ENCODE measurements around the gene SPDYE5. TPM values are rescaled to one million over a fixed set of nuclear protein-coding genes. Genes with fewer than 3 reads are reported as not detected.

SPDYE5 gene
- total RNA-seq, 1 experiment from 2014 or later: not detected

GRCh38 chr7:75536491-75536890 is 44.4 kb downstream of the SPDYE5 start:
- Histone ChIP-seq H3K4me1 (ENCODE audit: insufficient read depth, low read length) (peaks cover 3% of the 10 kb centered on the region; the same call in 1 of the 2 replicates), H2BK20ac (ENCODE audit: low read depth, low read length, poor library complexity, severe bottlenecking) (no peak overlapping the region), H2BK12ac (ENCODE audit: insufficient read length, low read depth, low read length) (no peak overlapping the region), H2BK15ac (ENCODE audit: low read depth, low read length) (no peak overlapping the region), H3K14ac (ENCODE audit: insufficient read depth, low read length) (no peak overlapping the region), H2AK5ac (ENCODE audit: insufficient read length, low read length) (no peak overlapping the region), H3K56ac (ENCODE audit: insufficient read length, low read depth, low read length) (no peak overlapping the region), H3K79me2 (ENCODE audit: insufficient read depth, low read length) (no peaks in the 10 kb centered on the region), H3K18ac (ENCODE audit: insufficient read length, low read depth, low read length) (no peak overlapping the region), H3K79me1 (ENCODE audit: insufficient read depth, low read depth, low read length, poor library complexity, severe bottlenecking) (no peaks in the 10 kb centered on the region), H3K4ac (ENCODE audit: low read depth, low read length) (no peak overlapping the region), H4K8ac (replicated peaks; ENCODE audit: insufficient read length, low read depth, low read length) (no peak overlapping the region), H3T11ph (ENCODE audit: low read length) (no peak overlapping the region), H4K5ac (ENCODE audit: insufficient read length, low read depth, low read length) (no peak overlapping the region), H3K27me3 (ENCODE audit: insufficient read depth, low read length) (no peaks in the 10 kb centered on the region), H3K27ac (ENCODE audit: insufficient read length, low read depth, low read length) (no peak overlapping the region), H3K23me2 (ENCODE audit: insufficient read length, low read depth, low read length, poor library complexity, severe bottlenecking) (no peaks in the 10 kb centered on the region), H2AFZ (ENCODE audit: low read length) (no peak overlapping the region), H2BK5ac (ENCODE audit: insufficient read length, low read length) (no peak overlapping the region), H2BK120ac (ENCODE audit: low read depth, low read length, poor library complexity, severe bottlenecking) (no peak overlapping the region), H3K23ac (ENCODE audit: insufficient read length, low read depth, low read length) (no peak overlapping the region), H3K4me2 (ENCODE audit: insufficient read depth, insufficient read length, low read length) (no peak overlapping the region), H3K9ac (ENCODE audit: extremely low read depth, insufficient read length, low read length) (no peak overlapping the region), H3K9me3 (ENCODE audit: control insufficient read depth, low read depth, low read length) (no peaks in the 10 kb centered on the region), H4K20me1 (ENCODE audit: control insufficient read depth, insufficient read depth, insufficient read length) (no peaks in the 10 kb centered on the region), H4K91ac (ENCODE audit: insufficient read length, low read depth, low read length) (no peak overlapping the region)
- H3K36me3 Mint-ChIP-seq (ENCODE audit: insufficient read depth in 1 of 3, low read depth in 3 of 3): peaks cover 33 to 73% (median 55%) of the 10 kb centered on the region in 3 experiments; a peak in 6 of 7 replicates
- H3K4me3 Mint-ChIP-seq: no peak overlapping the region
- no CpG with 5 or more reads among the region's 4 CpGs for WGBS (ENCODE audit: extremely low coverage, insufficient read length, low lambda C conversion rate)
- H3K27ac Mint-ChIP-seq: no peak overlapping the region
- no peaks in the 10 kb centered on the region for H3K27me3 Mint-ChIP-seq (ENCODE audit: low read depth)
- no peaks in the 10 kb centered on the region for H3K9me3 Mint-ChIP-seq
- DNase-seq: no peak
- no peak for TF ChIP-seq CTCF (conservative IDR thresholded peaks at IDR 0.05)
- peaks cover 2 to 5% of the 10 kb centered on the region in 2 experiments for H3K4me1 Mint-ChIP-seq
